Camera-type eye (tissue), 1 donor: ENCODE measurements around the gene OOEP. TPM values are rescaled to one million over a fixed set of nuclear protein-coding genes. Genes with fewer than 3 reads are reported as not detected.

Experiments
- total RNA-seq: library from RNA; depleted of rRNA; stranded (reverse); fragments of >200 nt; gene quantifications from one replicate; pipeline ENCODE4 v1.2.3, GENCODE V29; 2014

OOEP gene
- not detected for total RNA-seq

DNA sequence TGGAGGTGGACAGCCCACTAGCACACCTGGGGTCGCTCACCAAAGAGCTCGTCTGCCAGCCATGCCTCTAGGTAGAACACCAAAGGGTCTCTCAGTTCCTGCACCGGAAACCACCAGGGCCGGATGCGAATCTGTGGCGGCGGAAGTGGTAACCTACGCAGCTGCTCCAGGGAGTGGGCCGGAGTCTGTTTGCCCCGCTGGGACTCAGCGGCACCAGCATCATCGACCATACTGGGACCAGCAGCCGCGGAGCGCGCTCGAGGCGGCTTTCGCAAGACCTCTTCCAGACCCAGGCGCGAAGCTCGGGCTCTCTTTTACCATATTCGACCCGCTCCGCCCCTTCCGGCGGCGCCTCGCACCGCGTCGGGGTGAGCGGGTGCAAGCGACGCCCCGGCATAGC, at the start of gene OOEP:
Gene OOEP (minus strand): TSS at position 335 of the 400 bp plus-strand sequence. CDS start 105 bp downstream, at position 230.

GRCh38 chr6:73394577-73395354, 25.1 kb upstream of the OOEP start, which contains the start of gene DDX43:
TSS of gene DDX43 (plus strand) at chr6:73394828. CDS start at chr6:73394906, 78 bp downstream.

GRCh38 chr6:73362358-73362757, 7.3 kb downstream of the OOEP start, which contains the start of gene KHDC3L:
TSS of gene KHDC3L (plus strand) at chr6:73362658. CDS start at chr6:73362730, 72 bp downstream.

GRCh38 chr6:73353636-73354593, 15.8 kb downstream of the OOEP start, which contains the start of gene DPPA5:
TSS of gene DPPA5 (minus strand) at chr6:73354276. CDS start at chr6:73354225, 51 bp downstream.

Other genes starting within 250 kb of the OOEP start
- 1.0 TPM for gene KHDC1L, start 144.4 kb downstream of the OOEP start, total RNA-seq
- 5.5 TPM for gene KHDC1, start 106.7 kb downstream of the OOEP start, total RNA-seq
- gene DPPA5, start 15.6 kb downstream of the OOEP start, total RNA-seq, result not detected
- not detected for gene KHDC3L, start 7.2 kb downstream of the OOEP start, total RNA-seq
- gene DDX43, start 24.9 kb upstream of the OOEP start, total RNA-seq, result 0.27 TPM
- gene CGAS, start 82.4 kb upstream of the OOEP start, total RNA-seq, result 3.7 TPM
- 39.6 TPM for gene MTO1, start 91.8 kb upstream of the OOEP start, total RNA-seq
- 15,027 TPM for gene EEF1A1, start 151.1 kb upstream of the OOEP start, total RNA-seq